Colonic mucosa (tissue), 4 donors: ENCODE measurements around the gene LILRB4. TPM values are rescaled to one million over a fixed set of nuclear protein-coding genes. Genes with fewer than 3 reads are reported as not detected.
"Not testable (repeated sequence)": the region's sequence is repeated elsewhere in the genome, so short reads cannot be mapped to it uniquely, and the experiment has no call there.

Experiments
- DNase-seq: peaks from one replicate; pipeline ENCODE4 v3.0.0-alpha.2; 2020
- H3K27ac ChIP-seq: fragments of 200-600 bp; one replicate; pipeline ENCODE4 v1.8.0; 2021
- H3K27me3 ChIP-seq: fragments of 200-600 bp; one replicate; pipeline ENCODE4 v1.8.0; 2021
- H3K36me3 ChIP-seq: fragments of 200-600 bp; one replicate; pipeline ENCODE4 v1.8.0; 2021
- H3K4me1 ChIP-seq: fragments of 200-600 bp; one replicate; pipeline ENCODE4 v1.8.0; 2021; ENCODE audit warnings: mild to moderate bottlenecking
- H3K4me3 ChIP-seq: fragments of 200-600 bp; one replicate; pipeline ENCODE4 v1.8.0; 2021
- H3K9ac ChIP-seq, 2 donors: one replicate each; pipeline ENCODE4 v1.7.0; 2013; ENCODE audit warnings: control low read depth in 2 of 2, low read depth in 2 of 2, low read length in 2 of 2
- H3K9me3 ChIP-seq: fragments of 200-600 bp; one replicate; pipeline ENCODE4 v1.8.0; 2021
- CTCF ChIP-seq: fragments of 200-600 bp; IDR thresholded peaks from one replicate; pipeline ENCODE4 v1.8.0; 2022; ENCODE audit warnings: antibody characterized with exemption, mild to moderate bottlenecking
- intact Hi-C: fragments of 100-400 bp; cut with DNase I; formaldehyde crosslinking; loops from one replicate; pipeline ENCODE4 v1.14.1; 2022
- microRNA-seq: library from miRNA; unstranded; fragments of <30 nt; microRNA quantifications from one replicate; pipeline ENCODE4, GENCODE V29; 2019
- total RNA-seq, 2 donors: library from RNA; stranded (reverse); fragmentation: NEBNext Ultra II Directional in 1 of 2; extraction: Animal tissue kit (Norgen Biotek cat#: 25700) in 1 of 2; gene quantifications; one replicate each; pipeline ENCODE4 v1.2.1, GENCODE V29; 2021
- donor health status: healthy.
- donor health status: DM: no; HTN: no; CAD: no.
- donor health status: DM: no; HTN: no; CAD: no.

The LILRB4 gene
- total RNA-seq, 2 donors from 2014 or later: 1.4 to 2.8 TPM

DNA sequence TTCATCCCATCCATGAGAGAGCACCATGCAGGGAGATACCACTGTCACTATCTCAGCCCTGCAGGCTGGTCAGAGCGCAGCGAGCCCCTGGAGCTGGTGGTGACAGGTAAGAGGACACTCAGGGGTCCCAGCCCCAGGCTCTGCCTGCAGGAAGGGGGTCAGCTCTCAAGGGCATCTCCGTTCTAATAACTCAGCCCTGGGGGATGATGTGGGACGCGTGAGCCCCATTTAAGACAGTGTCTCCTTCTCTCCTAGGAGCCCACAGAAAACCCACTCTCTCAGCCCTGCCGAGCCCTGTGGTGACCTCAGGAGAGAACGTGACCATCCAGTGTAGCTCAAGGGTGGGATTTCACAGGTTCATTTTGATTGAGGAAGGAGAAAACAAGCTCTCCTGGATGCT lies 46.0 kb downstream of the LILRB4 start:
- Histone ChIP-seq H3K4me3 (no peak overlapping the region), H3K9me3 (no peaks in the 10 kb centered on the region), H3K27me3 (no peaks in the 10 kb centered on the region), H3K27ac (no peak overlapping the region), H3K36me3 (no peaks in the 10 kb centered on the region), H3K9ac (no peak overlapping the region), H3K4me1 (no peaks in the 10 kb centered on the region)
- DNase-seq: no peak
- intact Hi-C loops: no loop called here
- TF ChIP-seq CTCF: no peak

GRCh38 chr19:54709212-54709948 lies 46.6 kb downstream of the LILRB4 start:
- H3K36me3 ChIP-seq: no peaks in the 10 kb centered on the region
- H3K4me3 ChIP-seq: no peak overlapping the region
- no peak for TF ChIP-seq CTCF
- H3K27me3 ChIP-seq: no peaks in the 10 kb centered on the region
- intact Hi-C loops: no loop called here
- no peak overlapping the region for H3K9ac ChIP-seq
- H3K9me3 ChIP-seq: no peaks in the 10 kb centered on the region
- no peak for DNase-seq
- no peaks in the 10 kb centered on the region for H3K4me1 ChIP-seq
- no peak overlapping the region for H3K27ac ChIP-seq

DNA sequence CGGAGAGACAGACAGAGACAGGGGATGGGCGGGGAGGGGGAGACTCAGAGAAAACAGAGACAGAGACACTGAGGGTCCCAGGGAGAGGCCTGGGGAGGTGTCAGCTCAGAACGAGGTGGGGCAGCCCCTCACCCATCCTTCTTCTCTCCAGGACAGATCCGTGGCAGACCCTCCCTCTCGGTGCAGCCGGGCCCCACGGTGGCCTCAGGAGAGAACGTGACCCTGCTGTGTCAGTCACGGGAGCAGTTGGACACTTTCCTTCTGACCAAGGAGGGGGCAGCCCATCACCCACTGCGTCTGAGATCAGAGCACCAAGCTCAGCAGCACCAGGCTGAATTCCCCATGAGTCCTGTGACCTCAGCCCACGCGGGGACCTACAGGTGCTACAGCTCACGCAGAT lies 47.2 kb downstream of the LILRB4 start:
- H3K27ac ChIP-seq, DNase-seq, H3K4me1 ChIP-seq, intact Hi-C loops, H3K27me3 ChIP-seq, H3K9me3 ChIP-seq, H3K9ac ChIP-seq, H3K4me3 ChIP-seq, H3K36me3 ChIP-seq: not testable (repeated sequence)

Small RNA genes within 50 kb of the gene (microRNA-seq; reads per million reads assigned to microRNA genes)
- gene MIR8061: not detected

Other genes starting within 250 kb of the LILRB4 start
- gene TTYH1, start 247.5 kb upstream of the LILRB4 start, total RNA-seq: 1 to 10 TPM in 1 of 2 donors, under 1 TPM in 1; 0.47 to 2.4 TPM
- gene LENG8, start 213.8 kb upstream of the LILRB4 start, total RNA-seq: 100 to 1,000 TPM in 1 of 2 donors, 10 to 100 TPM in 1; 80.2 to 154 TPM
- gene LENG9, start 199.2 kb upstream of the LILRB4 start, total RNA-seq: 10 to 100 TPM; 18.2 to 24.6 TPM
- gene CDC42EP5, start 189.7 kb upstream of the LILRB4 start, total RNA-seq: 100 to 1,000 TPM; 444 to 601 TPM
- gene LAIR2, start 160.2 kb upstream of the LILRB4 start, total RNA-seq: under 1 TPM in 1 of 2 donors, not detected in 1; 0.37 TPM
- under 1 TPM; 0.35 to 0.85 TPM for gene LILRA2, start 89.2 kb upstream of the LILRB4 start, total RNA-seq
- gene LILRA1, start 69.4 kb upstream of the LILRB4 start, total RNA-seq: under 1 TPM; 0.15 to 0.50 TPM
- 1 to 10 TPM; 2.1 to 3.6 TPM for gene LILRB1, start 32.5 kb upstream of the LILRB4 start, total RNA-seq
- gene KIR3DL3, start 61.5 kb downstream of the LILRB4 start, total RNA-seq: not detected
- gene KIR2DL3, start 75.5 kb downstream of the LILRB4 start, total RNA-seq: not detected
- not detected for gene KIR2DL1, start 106.8 kb downstream of the LILRB4 start, total RNA-seq
- gene KIR2DL4, start 140.6 kb downstream of the LILRB4 start, total RNA-seq: not detected
- not detected for gene KIR3DL1, start 153.5 kb downstream of the LILRB4 start, total RNA-seq
- not detected for gene KIR2DS4, start 169.7 kb downstream of the LILRB4 start, total RNA-seq
- not detected for gene KIR3DL2, start 187.5 kb downstream of the LILRB4 start, total RNA-seq
- under 1 TPM in 1 of 2 donors, not detected in 1; 0.88 TPM for gene FCAR, start 211.2 kb downstream of the LILRB4 start, total RNA-seq
- gene NCR1, start 243.2 kb downstream of the LILRB4 start, total RNA-seq: not detected